ENCODE data around the gene HMOX2.

DNA sequence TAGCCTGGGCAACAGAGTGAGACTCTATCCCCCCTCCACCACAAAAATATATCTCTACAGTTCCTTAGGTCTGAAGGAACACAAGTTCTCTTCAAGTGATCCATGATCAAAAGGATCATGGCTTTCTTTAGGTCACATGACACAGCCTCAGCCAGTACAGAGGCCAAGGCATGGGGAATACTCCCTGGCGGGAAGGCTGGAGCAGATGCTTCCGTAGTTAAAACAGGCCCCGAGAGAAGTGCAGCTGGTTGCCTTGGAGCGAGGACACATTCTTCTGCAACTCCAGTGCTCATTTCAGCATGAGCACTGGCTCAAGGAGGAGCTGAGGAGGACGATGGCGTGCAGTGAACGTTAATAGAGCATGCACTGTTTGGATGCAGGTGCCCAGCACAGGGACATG, 48.9 kb downstream of the HMOX2 start:
- TF ChIP-seq NFE2L1 (CRISPR knock-in tag; IDR thresholded peaks at IDR 0.05) = no peak
- no peak for TF ChIP-seq ATF1 (CRISPR knock-in tag; IDR thresholded peaks at IDR 0.05)
- TF ChIP-seq AR (CRISPR knock-in tag; IDR thresholded peaks at IDR 0.05) = no peak
- no peak for TF ChIP-seq CTCF (IDR thresholded peaks at IDR 0.05)
- no peak for TF ChIP-seq ZNF423 (CRISPR knock-in tag; IDR thresholded peaks at IDR 0.05)

Data from WTC11 (cell line).